NT2/D1 (cell line): ENCODE data around the gene METTL25.

ENCODE experiments used
- DNase-seq: peaks from one replicate; pipeline ENCODE4 v3.0.0-alpha.2; 2011; ENCODE audit warnings: low read depth, low spot score
- H3K27me3 ChIP-seq: 2 replicates; pipeline ENCODE4 v1.6.0; 2011; ENCODE audit warnings: mild to moderate bottlenecking; ENCODE audit not compliant: insufficient read length, insufficient read depth
- H3K36me3 ChIP-seq: 2 replicates; pipeline ENCODE4 v1.6.1; 2011; ENCODE audit warnings: mild to moderate bottlenecking, low read length, mixed read lengths; ENCODE audit not compliant: insufficient read depth, insufficient read length
- H3K4me1 ChIP-seq: 2 replicates; pipeline ENCODE4 v1.5.1; 2011; ENCODE audit not compliant: insufficient read depth, insufficient read length
- H3K4me3 ChIP-seq: 2 replicates; pipeline ENCODE4 v1.5.1; 2011; ENCODE audit warnings: low read depth; ENCODE audit not compliant: insufficient read length
- H3K9ac ChIP-seq: 2 replicates; pipeline ENCODE4 v1.6.0; 2011; ENCODE audit warnings: low read depth; ENCODE audit not compliant: insufficient read length
- H3K9me3 ChIP-seq: 2 replicates; pipeline ENCODE4 v1.5.1; 2011; ENCODE audit warnings: mild to moderate bottlenecking, low read length; ENCODE audit not compliant: insufficient read depth
- SUZ12 ChIP-seq: IDR thresholded peaks from 2 replicates; pipeline ENCODE4 v1.6.1; 2011; ENCODE audit not compliant: insufficient read length, insufficient read depth; ENCODE audit errors: extremely low read depth
- YY1 ChIP-seq: IDR thresholded peaks from 2 replicates; pipeline ENCODE4 v1.6.1; 2011; ENCODE audit not compliant: insufficient read length, insufficient read depth
- ZNF274 ChIP-seq: IDR thresholded peaks from 2 replicates; pipeline ENCODE4 v1.6.1; 2011; ENCODE audit warnings: mild to moderate bottlenecking, low read depth, low read length

METTL25 gene

DNA sequence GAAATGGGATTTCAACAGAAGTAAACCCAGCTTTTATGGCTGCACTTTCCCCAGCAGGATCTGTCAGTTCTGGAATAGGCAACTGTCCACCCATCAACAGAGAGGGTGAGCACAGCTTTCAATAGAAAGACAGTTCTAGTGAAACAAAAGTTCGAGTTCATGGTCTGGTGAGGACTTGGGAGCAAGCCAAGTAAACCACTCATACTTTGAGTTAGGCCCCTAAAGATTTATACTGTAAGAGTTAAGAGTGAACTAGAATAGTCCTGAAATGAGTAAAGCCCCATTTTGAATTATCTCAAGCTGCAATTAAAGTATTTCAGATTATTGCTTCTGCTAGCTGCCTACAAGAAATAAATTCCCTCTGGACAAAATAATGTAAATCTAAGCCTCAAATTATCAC is 82.6 kb downstream of the METTL25 start:
- DNase-seq, result no peak

DNA sequence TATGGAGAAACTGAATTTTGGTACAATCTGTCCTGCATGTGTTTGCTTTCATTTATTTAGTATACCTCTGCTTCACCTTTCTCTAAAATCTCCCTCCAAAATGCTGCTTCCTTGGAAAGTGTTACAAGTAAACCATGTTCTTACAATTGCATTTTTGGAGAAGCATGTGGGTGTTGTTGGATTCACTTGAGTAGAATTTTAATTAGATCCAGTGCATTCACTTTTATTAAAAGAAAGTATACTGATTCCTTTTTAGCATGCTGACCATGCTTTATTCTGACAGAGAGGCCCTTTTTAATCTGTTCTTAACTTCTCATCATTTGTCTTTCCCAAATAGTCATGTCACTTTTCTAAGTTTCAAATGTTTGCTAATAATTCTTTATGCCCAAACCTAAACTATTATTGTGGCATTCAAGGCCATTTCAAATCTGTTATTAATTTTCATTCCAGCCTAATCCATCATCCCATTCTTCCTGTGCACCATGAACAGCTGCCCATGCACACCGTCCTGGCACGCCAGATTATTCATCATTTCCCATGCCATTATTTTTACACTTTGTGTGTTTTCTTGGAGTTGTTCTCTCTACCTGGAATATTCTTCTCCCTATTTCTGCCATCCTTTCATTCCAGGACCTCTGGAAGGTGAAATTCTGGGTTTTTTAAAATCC is 90.7 kb downstream of the METTL25 start:
- no peaks in the 10 kb centered on the region for H3K36me3 ChIP-seq
- TF ChIP-seq YY1, result no peak
- TF ChIP-seq ZNF274, result no peak
- no peak for TF ChIP-seq SUZ12
- H3K4me1 ChIP-seq, result no peaks in the 10 kb centered on the region
- H3K27me3 ChIP-seq, result no peaks in the 10 kb centered on the region
- H3K4me3 ChIP-seq, result no peak overlapping the region
- H3K9ac ChIP-seq, result no peak overlapping the region
- DNase-seq, result no peak
- H3K9me3 ChIP-seq, result no peaks in the 10 kb centered on the region

More for the DNA sequence above, 82.6 kb downstream of the METTL25 start:
- Histone ChIP-seq H3K36me3 (no peaks in the 10 kb centered on the region), H3K9me3 (peaks cover 6% of the 10 kb centered on the region; the same call in 1 of the 2 replicates), H3K4me1 (no peaks in the 10 kb centered on the region), H3K4me3 (no peak overlapping the region), H3K27me3 (no peaks in the 10 kb centered on the region), H3K9ac (no peak overlapping the region)
- TF ChIP-seq SUZ12 (no peak), YY1 (no peak), ZNF274 (no peak)

DNA sequence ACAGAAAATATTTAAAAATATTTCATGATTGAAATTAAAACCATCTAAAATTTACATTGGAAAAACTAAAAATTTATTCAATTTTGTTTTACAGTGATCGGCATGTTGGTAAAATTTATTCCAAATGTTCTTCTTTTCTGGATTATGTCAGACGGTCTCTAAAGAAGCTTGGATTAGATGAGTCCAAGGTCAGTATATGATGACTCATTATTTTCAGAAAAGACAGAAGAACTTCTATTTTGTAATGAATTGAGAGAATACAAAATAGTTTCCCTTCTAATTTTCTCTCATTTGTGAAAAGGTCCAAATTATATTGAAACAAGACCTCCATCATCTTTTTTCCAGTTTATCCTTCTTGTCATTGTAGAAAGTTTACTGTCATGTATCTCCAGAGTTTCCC is 98.3 kb downstream of the METTL25 start:
- Histone ChIP-seq H3K36me3 (peaks cover 3% of the 10 kb centered on the region), H3K4me3 (no peak overlapping the region), H3K9ac (no peak overlapping the region), H3K9me3 (no peaks in the 10 kb centered on the region), H3K4me1 (no peaks in the 10 kb centered on the region), H3K27me3 (no peaks in the 10 kb centered on the region)
- TF ChIP-seq YY1, result no peak
- no peak for TF ChIP-seq ZNF274
- TF ChIP-seq SUZ12, result no peak
- no peak for DNase-seq

DNA sequence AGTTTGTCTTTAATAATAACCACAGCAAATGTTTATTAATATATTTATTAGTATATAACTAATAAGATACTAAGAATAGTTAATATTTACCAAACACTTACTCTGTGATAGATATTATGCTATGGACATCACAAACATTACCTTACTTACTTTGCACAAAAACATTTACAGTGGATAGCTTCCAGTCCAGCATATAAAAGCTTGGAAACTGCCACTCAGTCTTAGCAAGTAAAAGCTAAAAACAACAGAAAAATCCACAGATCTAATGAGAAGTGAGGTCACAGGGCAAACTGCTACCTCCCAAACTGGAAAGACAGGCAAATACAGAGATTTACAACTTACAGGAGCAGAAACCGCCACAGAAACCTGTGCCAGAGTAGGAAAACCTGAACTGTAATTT is 99.8 kb downstream of the METTL25 start:
- Histone ChIP-seq H3K9me3 (no peaks in the 10 kb centered on the region), H3K27me3 (no peaks in the 10 kb centered on the region), H3K4me1 (no peaks in the 10 kb centered on the region), H3K4me3 (no peak overlapping the region), H3K9ac (no peak overlapping the region), H3K36me3 (peaks cover 3% of the 10 kb centered on the region)
- DNase-seq, result no peak
- TF ChIP-seq YY1, result no peak
- no peak for TF ChIP-seq SUZ12
- TF ChIP-seq ZNF274, result no peak

DNA sequence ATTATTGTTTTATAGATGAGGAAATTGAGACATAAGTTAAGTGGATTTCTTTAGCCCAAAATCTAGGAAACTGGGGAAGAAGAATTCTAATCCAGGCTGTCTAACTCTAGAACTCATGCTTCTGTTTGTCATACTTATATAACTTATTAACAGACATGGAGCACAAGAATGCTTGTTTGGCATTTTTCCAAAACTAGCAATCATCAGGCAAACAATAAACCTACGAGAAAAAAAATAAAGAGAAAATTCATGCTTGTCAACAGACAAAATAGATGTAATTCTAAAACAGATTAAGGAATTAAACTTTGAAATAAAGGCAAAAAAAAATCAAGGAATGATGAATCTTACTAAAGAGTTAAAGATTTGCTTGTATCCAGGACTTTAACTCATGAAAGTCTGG is 103.1 kb downstream of the METTL25 start:
- no peak for DNase-seq
- no peak overlapping the region for H3K4me3 ChIP-seq
- no peak for TF ChIP-seq SUZ12
- no peak for TF ChIP-seq YY1
- no peak for TF ChIP-seq ZNF274
- H3K27me3 ChIP-seq, result no peaks in the 10 kb centered on the region
- H3K9ac ChIP-seq, result no peak overlapping the region
- H3K4me1 ChIP-seq, result no peaks in the 10 kb centered on the region
- no peaks in the 10 kb centered on the region for H3K9me3 ChIP-seq
- H3K36me3 ChIP-seq, result peaks cover 3% of the 10 kb centered on the region

DNA sequence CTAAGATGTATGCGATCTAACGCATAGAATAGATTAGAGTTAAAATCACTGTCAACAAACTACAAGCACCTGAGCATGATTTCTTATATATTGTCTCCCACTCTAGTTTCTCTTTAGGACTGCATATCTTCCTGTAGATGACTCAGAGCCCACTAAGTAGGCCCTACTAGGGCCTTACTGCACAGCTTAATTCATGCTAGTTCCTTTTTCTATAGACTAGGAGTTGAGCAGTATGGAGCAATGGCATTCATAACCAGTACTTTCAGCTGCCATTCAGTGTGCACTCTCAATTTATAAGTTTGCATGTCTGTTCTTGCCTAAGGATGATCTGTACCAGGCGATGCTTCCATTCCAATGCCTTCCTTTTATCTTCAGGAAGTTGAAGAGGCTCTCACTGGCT is 103.5 kb downstream of the METTL25 start:
- Histone ChIP-seq H3K27me3 (no peaks in the 10 kb centered on the region), H3K9me3 (no peaks in the 10 kb centered on the region), H3K4me1 (no peaks in the 10 kb centered on the region), H3K36me3 (peaks cover 3% of the 10 kb centered on the region), H3K9ac (no peak overlapping the region), H3K4me3 (no peak overlapping the region)
- TF ChIP-seq SUZ12 (no peak), ZNF274 (no peak), YY1 (no peak)
- no peak for DNase-seq

DNA sequence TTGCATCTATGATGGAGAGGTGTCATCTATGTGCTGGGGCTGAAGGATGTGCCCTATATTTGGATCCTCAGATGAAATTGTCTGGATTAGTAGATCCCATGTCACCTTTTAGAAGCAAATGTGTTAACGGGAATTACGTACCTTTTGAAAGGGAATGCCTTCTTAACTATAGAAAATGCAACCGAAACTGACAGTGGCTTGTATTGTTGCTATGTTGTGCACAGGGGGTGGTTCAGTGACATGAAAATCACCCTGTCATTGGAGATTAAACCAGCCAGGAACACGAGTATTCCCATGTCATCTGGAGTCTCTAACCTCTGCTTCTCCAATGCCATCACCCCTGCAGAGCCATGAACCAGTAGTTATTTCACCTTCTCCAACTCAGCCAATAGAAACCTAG is 110.2 kb downstream of the METTL25 start:
- H3K36me3 ChIP-seq, result no peaks in the 10 kb centered on the region
- H3K9me3 ChIP-seq, result no peaks in the 10 kb centered on the region
- TF ChIP-seq ZNF274, result no peak
- no peak for TF ChIP-seq YY1
- TF ChIP-seq SUZ12, result no peak
- no peaks in the 10 kb centered on the region for H3K4me1 ChIP-seq
- H3K4me3 ChIP-seq, result no peak overlapping the region
- no peak overlapping the region for H3K9ac ChIP-seq
- DNase-seq, result no peak
- no peaks in the 10 kb centered on the region for H3K27me3 ChIP-seq
